GM19023 (cell line): ENCODE results near the gene TLR2.

Experiments used
- ATAC-seq: cut with Tn5 transposase; IDR thresholded peaks from one replicate; pipeline ENCODE4 v1.9.1; 2021; ENCODE audit warnings: mild to moderate bottlenecking, moderate library complexity; ENCODE audit not compliant: unreplicated experiment

The TLR2 gene, protein sequence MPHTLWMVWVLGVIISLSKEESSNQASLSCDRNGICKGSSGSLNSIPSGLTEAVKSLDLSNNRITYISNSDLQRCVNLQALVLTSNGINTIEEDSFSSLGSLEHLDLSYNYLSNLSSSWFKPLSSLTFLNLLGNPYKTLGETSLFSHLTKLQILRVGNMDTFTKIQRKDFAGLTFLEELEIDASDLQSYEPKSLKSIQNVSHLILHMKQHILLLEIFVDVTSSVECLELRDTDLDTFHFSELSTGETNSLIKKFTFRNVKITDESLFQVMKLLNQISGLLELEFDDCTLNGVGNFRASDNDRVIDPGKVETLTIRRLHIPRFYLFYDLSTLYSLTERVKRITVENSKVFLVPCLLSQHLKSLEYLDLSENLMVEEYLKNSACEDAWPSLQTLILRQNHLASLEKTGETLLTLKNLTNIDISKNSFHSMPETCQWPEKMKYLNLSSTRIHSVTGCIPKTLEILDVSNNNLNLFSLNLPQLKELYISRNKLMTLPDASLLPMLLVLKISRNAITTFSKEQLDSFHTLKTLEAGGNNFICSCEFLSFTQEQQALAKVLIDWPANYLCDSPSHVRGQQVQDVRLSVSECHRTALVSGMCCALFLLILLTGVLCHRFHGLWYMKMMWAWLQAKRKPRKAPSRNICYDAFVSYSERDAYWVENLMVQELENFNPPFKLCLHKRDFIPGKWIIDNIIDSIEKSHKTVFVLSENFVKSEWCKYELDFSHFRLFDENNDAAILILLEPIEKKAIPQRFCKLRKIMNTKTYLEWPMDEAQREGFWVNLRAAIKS

GRCh38 chr4:153684182-153684970, at the start of gene TLR2:
TLR2 (plus strand) TSS chr4:153684280; CDS start chr4:153702908, 18,628 bp downstream.
- ATAC-seq, result peak; percentile 80

DNA sequence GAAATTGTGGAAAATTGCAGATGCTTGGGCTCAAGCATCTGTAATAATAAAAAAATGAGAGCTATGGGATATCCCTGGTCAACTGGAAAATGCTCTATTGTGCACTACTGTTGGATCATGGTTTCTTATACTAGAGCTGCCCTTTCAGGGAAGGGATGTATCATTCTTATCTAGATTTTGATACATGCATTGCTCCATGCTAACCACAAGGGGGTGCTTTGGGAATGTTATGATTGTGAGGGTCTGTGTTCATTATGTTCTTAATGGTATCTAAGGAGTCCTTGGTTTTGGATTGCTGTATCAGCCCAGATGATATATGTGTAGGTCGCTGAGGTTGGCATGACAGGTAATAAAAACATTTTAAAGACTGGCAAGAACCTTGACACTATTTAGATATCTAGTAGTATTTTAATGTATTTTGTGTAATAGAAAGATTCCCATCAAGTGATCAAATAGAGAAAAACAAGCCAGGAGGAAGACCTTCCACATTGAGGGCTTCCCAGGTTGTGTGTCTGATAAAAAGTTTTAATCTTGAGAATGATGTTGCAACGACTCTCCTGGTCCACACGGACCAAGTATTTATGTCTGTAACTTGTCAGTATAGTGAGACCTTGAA, 49.2 kb upstream of the TLR2 start:
- ATAC-seq, result no peak

GRCh38 chr4:153635846-153636245, 48.2 kb upstream of the TLR2 start:
- no peak for ATAC-seq

DNA sequence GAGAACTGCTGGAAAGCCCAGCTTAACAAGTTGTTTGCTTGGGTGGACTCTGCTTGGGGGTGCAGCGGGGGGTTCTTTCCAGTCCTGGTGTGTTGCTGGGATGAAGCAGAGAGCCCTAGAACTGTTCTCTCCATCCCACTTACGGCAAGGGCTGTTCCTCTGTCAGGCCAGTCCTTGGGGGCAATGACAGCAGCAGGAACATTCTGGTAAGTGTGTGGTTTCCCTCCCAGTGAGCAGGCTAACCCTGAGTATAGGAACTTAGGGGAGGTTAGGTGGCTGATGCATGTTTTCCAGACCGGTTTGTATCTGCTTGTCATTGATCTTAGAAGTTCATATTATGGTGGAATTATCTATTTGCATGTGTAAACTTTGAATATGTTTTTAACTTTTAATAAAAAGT, 46.9 kb upstream of the TLR2 start:
- ATAC-seq, result no peak

- no peak for ATAC-seq
These were observed 46.1 kb upstream of the TLR2 start for GRCh38 chr4:153638011-153638410.

GRCh38 chr4:153638999-153639398, 45.1 kb upstream of the TLR2 start:
- ATAC-seq, result no peak

GRCh38 chr4:153639833-153640802, 44.0 kb upstream of the TLR2 start:
- ATAC-seq, result no peak

- no peak for ATAC-seq
These were observed 42.5 kb upstream of the TLR2 start for GRCh38 chr4:153641532-153641931.

GRCh38 chr4:153643406-153644383, 40.4 kb upstream of the TLR2 start:
- ATAC-seq, result peak; percentile 69

- ATAC-seq, result no peak
These were observed 38.9 kb upstream of the TLR2 start for GRCh38 chr4:153645183-153645582.

GRCh38 chr4:153646261-153646660, 37.8 kb upstream of the TLR2 start:
- no peak for ATAC-seq

DNA sequence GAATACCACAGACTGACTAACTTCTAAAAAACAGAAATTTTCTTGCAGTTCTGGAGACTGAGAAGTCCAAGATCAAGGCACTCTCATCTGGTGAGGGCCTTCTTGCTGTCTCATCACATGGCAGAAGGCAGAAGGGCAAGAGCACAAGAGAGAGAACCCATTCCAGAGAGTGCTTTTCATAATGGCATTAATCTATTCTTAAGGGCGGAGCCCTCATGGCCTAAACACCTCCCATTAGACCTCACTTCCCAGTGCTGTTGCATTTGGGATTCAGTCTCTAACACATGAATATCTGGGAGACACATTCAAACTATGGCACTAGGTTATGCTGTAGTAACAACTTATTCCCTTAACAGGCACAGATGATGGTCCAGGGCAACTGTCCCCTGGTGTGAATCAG, 37.1 kb upstream of the TLR2 start:
- no peak for ATAC-seq

- ATAC-seq, result no peak
These were observed 36.1 kb upstream of the TLR2 start for GRCh38 chr4:153647975-153648374.

DNA sequence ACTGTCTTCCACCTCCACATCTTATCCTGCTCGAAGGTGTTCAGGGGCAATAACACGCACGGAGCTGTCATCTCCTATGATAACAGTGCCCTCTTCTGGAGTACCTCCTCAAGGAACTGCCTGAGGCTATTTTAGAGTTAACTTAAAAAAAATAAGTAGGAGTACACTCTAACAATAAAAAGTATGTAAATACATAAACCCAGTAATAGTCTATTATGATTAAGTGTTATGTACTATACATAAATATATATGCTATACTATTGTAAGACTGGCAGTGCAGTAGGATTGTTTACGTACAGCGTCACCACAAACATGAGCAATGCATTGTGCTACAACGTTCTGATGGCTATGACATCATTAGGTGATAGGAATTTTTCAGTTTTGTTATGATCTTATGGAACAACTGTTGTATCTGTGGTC, 34.5 kb upstream of the TLR2 start:
- ATAC-seq, result no peak

- no peak for ATAC-seq
These were observed 33.0 kb upstream of the TLR2 start for GRCh38 chr4:153651116-153651515.

- ATAC-seq, result no peak
These were observed 32.5 kb upstream of the TLR2 start for GRCh38 chr4:153651587-153651986.

- no peak for ATAC-seq
These were observed 31.9 kb upstream of the TLR2 start for GRCh38 chr4:153652051-153652784.

DNA sequence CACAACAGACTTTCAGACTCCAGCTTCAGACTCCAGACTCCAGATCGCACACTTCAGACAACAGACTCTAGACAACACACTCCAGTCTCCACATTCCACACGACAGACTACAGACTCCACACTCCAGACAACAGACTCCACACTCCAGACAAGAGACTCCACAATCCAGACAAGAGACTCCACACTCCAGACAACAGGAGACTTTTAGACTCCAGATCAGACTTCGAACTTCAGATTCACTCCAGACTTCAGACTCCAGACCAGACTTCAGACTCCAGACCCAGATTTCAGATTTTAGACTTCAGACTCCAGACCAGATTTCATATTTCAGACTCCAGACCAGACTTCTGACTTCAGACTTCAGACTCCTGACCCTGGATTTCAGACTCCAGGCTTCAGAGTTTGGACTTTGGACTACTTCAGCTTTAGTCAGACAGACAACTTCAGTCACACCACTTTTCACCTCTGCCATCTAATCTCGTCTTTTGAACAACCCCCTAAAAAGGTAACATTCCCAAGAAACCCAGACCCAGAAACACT, 29.0 kb upstream of the TLR2 start:
- no peak for ATAC-seq
